ENCODE measurements around the gene PKMYT1. TPM values are rescaled to one million over a fixed set of nuclear protein-coding genes. Genes with fewer than 3 reads are reported as not detected.

Gene PKMYT1
- total and polyA plus RNA-seq, 2 experiments from 2014 or later: 7.7 to 21.0 TPM

- H3K36me3 ChIP-seq (replicated peaks; ENCODE audit: insufficient read depth, low read depth): no peaks in the 10 kb centered on the region
- no peak for TF ChIP-seq CTCF (IDR thresholded peaks at IDR 0.05; ENCODE audit: poor library complexity)
- TF ChIP-seq EZH2phosphoT487 (IDR thresholded peaks at IDR 0.05; ENCODE audit: low read depth, severe bottlenecking, unreplicated experiment): no peak
- no peak for TF ChIP-seq EZH2 (IDR thresholded peaks at IDR 0.05; ENCODE audit: borderline replicate concordance)
- WGBS (ENCODE audit: low lambda C conversion rate, missing lambda C conversion rate): 95% methylated on average over 18 of the region's 22 CpGs
Observed at GRCh38 chr16:2936436-2937011, 43.7 kb downstream of the PKMYT1 start.

GRCh38 chr16:2934450-2934849 is 45.8 kb downstream of the PKMYT1 start:
- H3K4me2 ChIP-seq: no peak overlapping the region
- no peaks in the 10 kb centered on the region for H3K27me3 ChIP-seq
- TF ChIP-seq EZH2phosphoT487 (IDR thresholded peaks at IDR 0.05; ENCODE audit: low read depth, severe bottlenecking, unreplicated experiment) (no peak), CTCF (IDR thresholded peaks at IDR 0.05; ENCODE audit: poor library complexity) (no peak)
- WGBS (ENCODE audit: low lambda C conversion rate, missing lambda C conversion rate): 91% methylated on average over 15 of the region's 15 CpGs
- H3K79me2 ChIP-seq: no peaks in the 10 kb centered on the region
- no peak overlapping the region for H3K4me3 ChIP-seq
- no peaks in the 10 kb centered on the region for H3K4me1 ChIP-seq (ENCODE audit: insufficient read depth)
- H3K9me3 ChIP-seq (ENCODE audit: low read depth): no peaks in the 10 kb centered on the region
- DNase-seq (ENCODE audit: low spot score): no peak
- no peak overlapping the region for H2AFZ ChIP-seq
- no peaks in the 10 kb centered on the region for H3K9me2 ChIP-seq (replicated peaks; ENCODE audit: insufficient read depth)
- H3K36me3 ChIP-seq (replicated peaks; ENCODE audit: insufficient read depth, low read depth): no peaks in the 10 kb centered on the region
- H3K27ac ChIP-seq: no peak overlapping the region
- no peaks in the 10 kb centered on the region for H4K20me1 ChIP-seq (ENCODE audit: insufficient read depth, poor library complexity, severe bottlenecking)

More at GRCh38 chr16:2936436-2937011, 43.7 kb downstream of the PKMYT1 start:
- Histone ChIP-seq H2AFZ (no peak overlapping the region), H3K27ac (no peak overlapping the region), H4K20me1 (ENCODE audit: insufficient read depth, poor library complexity, severe bottlenecking) (no peaks in the 10 kb centered on the region), H3K4me1 (ENCODE audit: insufficient read depth) (no peaks in the 10 kb centered on the region), H3K9me3 (ENCODE audit: low read depth) (no peaks in the 10 kb centered on the region), H3K27me3 (no peaks in the 10 kb centered on the region), H3K79me2 (no peaks in the 10 kb centered on the region), H3K9me2 (replicated peaks; ENCODE audit: insufficient read depth) (no peaks in the 10 kb centered on the region), H3K4me2 (no peak overlapping the region), H3K4me3 (no peak overlapping the region)
- DNase-seq (ENCODE audit: low spot score): no peak

GRCh38 chr16:2933701-2934100 is 46.5 kb downstream of the PKMYT1 start:
- WGBS (ENCODE audit: low lambda C conversion rate, missing lambda C conversion rate): 95% methylated on average over 18 of the region's 22 CpGs
- TF ChIP-seq CTCF (IDR thresholded peaks at IDR 0.05; ENCODE audit: poor library complexity): no peak
- no peak for TF ChIP-seq EZH2phosphoT487 (IDR thresholded peaks at IDR 0.05; ENCODE audit: low read depth, severe bottlenecking, unreplicated experiment)
- TF ChIP-seq EZH2 (IDR thresholded peaks at IDR 0.05; ENCODE audit: borderline replicate concordance): no peak
- no peaks in the 10 kb centered on the region for H3K79me2 ChIP-seq
- no peaks in the 10 kb centered on the region for H3K9me2 ChIP-seq (replicated peaks; ENCODE audit: insufficient read depth)
- H3K27me3 ChIP-seq: no peaks in the 10 kb centered on the region
- H3K9me3 ChIP-seq (ENCODE audit: low read depth): no peaks in the 10 kb centered on the region
- no peak overlapping the region for H3K4me3 ChIP-seq
- no peaks in the 10 kb centered on the region for H3K4me1 ChIP-seq (ENCODE audit: insufficient read depth)
- no peak for DNase-seq (ENCODE audit: low spot score)
- no peak overlapping the region for H3K4me2 ChIP-seq
- H4K20me1 ChIP-seq (ENCODE audit: insufficient read depth, poor library complexity, severe bottlenecking): no peaks in the 10 kb centered on the region
- H2AFZ ChIP-seq: no peak overlapping the region
- no peak overlapping the region for H3K27ac ChIP-seq
- H3K36me3 ChIP-seq (replicated peaks; ENCODE audit: insufficient read depth, low read depth): no peaks in the 10 kb centered on the region

Data from hepatocyte (in vitro differentiated cells).